Psoas muscle (tissue), 8 donors: ENCODE measurements around the gene STEAP1B. TPM values are rescaled to one million over a fixed set of nuclear protein-coding genes. Genes with fewer than 3 reads are reported as not detected.

ENCODE experiments used
- ATAC-seq, 4 donors: fragments of 200-7000 bp; cut with Tn5 transposase; one replicate each; pipeline ENCODE4 v1.9.1; 2020; ENCODE audit warnings: moderate library complexity in 3 of 4, mild to moderate bottlenecking in 2 of 4
- DNase-seq, 2 donors: peaks; one replicate each; pipeline ENCODE4 v3.0.0-alpha.2; 2020
- H3K27ac ChIP-seq: fragments of 200-600 bp; one replicate; pipeline ENCODE4 v1.8.0; 2022
- H3K27me3 ChIP-seq, 3 donors: fragments of 200-600 bp in 1 of 3; one replicate each; pipeline versions ENCODE4 v1.6.1 to v1.8.0; 2013 to 2022; ENCODE audit warnings: low read length in 2 of 3, mild to moderate bottlenecking in 2 of 3, moderate library complexity in 1 of 3; ENCODE audit not compliant: insufficient read depth in 3 of 3
- H3K36me3 ChIP-seq, 2 donors: fragments of 200-600 bp in 1 of 2; one replicate each; pipeline versions ENCODE4 v1.6.1 to v1.8.0; 2013 to 2022; ENCODE audit warnings: low read depth in 1 of 2, mild to moderate bottlenecking in 1 of 2, moderate library complexity in 1 of 2; ENCODE audit not compliant: insufficient read depth in 1 of 2
- H3K4me1 ChIP-seq: fragments of 200-600 bp; one replicate; pipeline ENCODE4 v1.8.0; 2022
- H3K4me3 ChIP-seq: fragments of 200-600 bp; one replicate; pipeline ENCODE4 v1.8.0; 2022; ENCODE audit warnings: mild to moderate bottlenecking
- H3K9me3 ChIP-seq: fragments of 200-600 bp; one replicate; pipeline ENCODE4 v1.8.0; 2022
- CTCF ChIP-seq: fragments of 200-600 bp; IDR thresholded peaks from one replicate; pipeline ENCODE4 v1.8.0; 2022; ENCODE audit warnings: antibody characterized with exemption
- WGBS, 3 donors: extraction: QIAGEN DNeasy Blood & Tissue Kit; methylation state at CpG; one replicate each; pipeline versions ENCODE4 v1.1.6 to v1.1.7; 2013; 5-methylcytosine and 5-hydroxymethylcytosine counted together
- intact Hi-C, 2 donors: fragments of 100-400 bp; cut with DNase I; formaldehyde crosslinking; loops; one replicate each; pipeline versions ENCODE4 v1.11.0 to v1.14.2; 2022
- polyA plus RNA-seq, 3 donors: library from polyadenylated mRNA; stranded (reverse); fragments of 200-250 nt; gene quantifications; one replicate each; pipeline ENCODE4 v1.2.3, GENCODE V29; 2013
- total RNA-seq, 4 donors: library from RNA; stranded (reverse); fragmentation: NEBNext Ultra II Directional in 2 of 4; extraction: Animal tissue kit (Norgen Biotek cat#: 25700) in 2 of 4; gene quantifications; one replicate each; pipeline versions ENCODE4 v1.2.1 to v1.2.4, GENCODE V29; 2021 to 2023
- donor health status: healthy with polysubstance abuse.
- donor health status: DM: no; HTN: no; CAD: no; lungs with moderate emphysema.
- donor health status: Bipolar disorder and iron deficiency.
- donor health status: healthy.
- donor health status: DM: yes; HTN: yes; CAD: no.
- donor health status: DM: no; HTN: no; CAD: no.
- donor health status: DM: no; HTN: no; CAD: no.
- donor health status: DM: yes; HTN: yes; CAD: no.

Gene STEAP1B
- total and polyA plus RNA-seq, 7 donors, result 0.24 to 1.6 (median 0.91) TPM

GRCh38 chr7:22464299-22464698 is 35.7 kb downstream of the STEAP1B start:
- no peaks in the 10 kb centered on the region for H3K4me1 ChIP-seq
- no peaks in the 10 kb centered on the region for H3K36me3 ChIP-seq
- WGBS, 3 donors, result 72 to 81% (median 76%) methylated on average over 4 of the region's 4 CpGs
- ATAC-seq (no peak), DNase-seq (no peak)
- H3K27ac ChIP-seq, result no peak overlapping the region
- H3K4me3 ChIP-seq, result no peak overlapping the region
- no peak for TF ChIP-seq CTCF
- no peaks in the 10 kb centered on the region for H3K27me3 ChIP-seq
- intact Hi-C loops, result no loop called here
- no peaks in the 10 kb centered on the region for H3K9me3 ChIP-seq

- DNase-seq, result no peak
- ATAC-seq, result no peak
- Histone ChIP-seq H3K4me3 (no peak overlapping the region), H3K27me3 (no peaks in the 10 kb centered on the region), H3K36me3 (no peaks in the 10 kb centered on the region), H3K9me3 (no peaks in the 10 kb centered on the region), H3K4me1 (peaks cover 9% of the 10 kb centered on the region), H3K27ac (no peak overlapping the region)
- no peak for TF ChIP-seq CTCF
- WGBS, 3 donors, result 84 to 97% (median 94%) methylated on average over 5 of the region's 5 CpGs
- intact Hi-C loops, result no loop called here
Observed at GRCh38 chr7:22460363-22460988, 39.5 kb downstream of the STEAP1B start.

- ATAC-seq, result peak in 3 of 4 donors; percentile 79 to 85 (median 80)
- no peak for TF ChIP-seq CTCF
- H3K27me3 ChIP-seq, result no peaks in the 10 kb centered on the region
- intact Hi-C loops, result no loop called here
- 26 to 46% (median 32%) methylated on average over 1 of the region's 1 CpG for WGBS, 3 donors
- no peak for DNase-seq
- H3K27ac ChIP-seq, result no peak overlapping the region
- no peaks in the 10 kb centered on the region for H3K9me3 ChIP-seq
- H3K4me1 ChIP-seq, result peaks cover 11% of the 10 kb centered on the region
- H3K4me3 ChIP-seq, result no peak overlapping the region
- no peaks in the 10 kb centered on the region for H3K36me3 ChIP-seq
Observed at GRCh38 chr7:22457471-22457870, 42.5 kb downstream of the STEAP1B start.

GRCh38 chr7:22454446-22454845 is 45.5 kb downstream of the STEAP1B start:
- intact Hi-C loops, result loop anchor here in 1 of 2 donors (5.0 kb wide), 1 partner anchor 142 kb away; no protein-coding TSS in a partner anchor
- TF ChIP-seq CTCF, result no peak

More at GRCh38 chr7:22454446-22454845, 45.5 kb downstream of the STEAP1B start:
- H3K27ac ChIP-seq, result no peak overlapping the region
- H3K4me3 ChIP-seq, result no peak overlapping the region
- no peaks in the 10 kb centered on the region for H3K9me3 ChIP-seq
- no peaks in the 10 kb centered on the region for H3K36me3 ChIP-seq
- no peak for ATAC-seq
- 54 to 73% (median 60%) methylated on average over 3 of the region's 3 CpGs for WGBS, 3 donors
- no peaks in the 10 kb centered on the region for H3K27me3 ChIP-seq
- H3K4me1 ChIP-seq, result peaks cover 12% of the 10 kb centered on the region
- DNase-seq, result no peak
